RPMI8226 (cell line): ENCODE results near the gene FLOT1.

Source experiments
- DNase-seq: peaks from one replicate; pipeline ENCODE4 v3.0.0-alpha.2; 2015

Gene FLOT1

GRCh38 chr6:30689985-30690384 lies 52.5 kb downstream of the FLOT1 start:
- no peak for DNase-seq

GRCh38 chr6:30689022-30689865 lies 53.2 kb downstream of the FLOT1 start:
- DNase-seq, result no peak

GRCh38 chr6:30688569-30688968 lies 53.9 kb downstream of the FLOT1 start:
- peak; percentile 25 for DNase-seq

DNA sequence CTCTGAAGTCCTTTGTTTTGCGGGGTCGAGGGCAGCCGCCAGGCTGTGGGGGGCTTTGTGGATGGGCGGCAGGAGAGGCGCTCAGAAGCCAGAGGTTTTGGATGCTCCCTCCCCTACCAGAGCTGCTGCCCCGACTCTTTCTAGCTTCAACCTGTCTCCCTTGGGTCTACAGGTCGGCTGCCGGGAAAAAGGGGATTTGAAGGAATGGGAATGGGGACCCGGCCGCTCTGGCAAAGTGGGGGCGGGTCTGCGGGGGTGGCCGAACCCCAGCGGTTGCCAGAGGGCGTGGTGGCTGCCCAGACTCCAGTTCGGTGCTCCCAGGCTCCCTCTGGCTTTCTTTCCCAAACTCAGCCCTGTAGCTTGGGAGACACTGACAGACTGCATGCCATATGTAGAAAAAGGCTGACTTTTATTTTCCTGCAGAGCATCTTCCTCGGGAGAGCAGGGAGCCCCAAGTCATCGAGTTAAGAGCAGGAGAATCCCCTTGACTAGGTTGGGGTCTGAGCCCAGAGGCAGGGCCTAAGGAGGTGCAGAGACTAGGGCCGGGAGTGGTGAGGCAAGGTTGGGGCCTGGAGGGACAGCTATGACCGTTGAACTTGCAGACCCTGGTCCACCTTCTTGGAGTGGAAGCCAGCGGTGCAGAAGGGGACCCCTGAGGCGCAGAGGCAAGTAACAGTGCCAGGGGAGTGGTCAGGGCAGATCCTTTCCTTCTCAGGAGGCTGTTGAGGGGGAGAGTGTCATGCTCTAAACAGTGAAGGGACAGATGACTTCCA lies 54.6 kb downstream of the FLOT1 start:
- DNase-seq, result no peak

GRCh38 chr6:30686908-30687658 lies 55.4 kb downstream of the FLOT1 start:
- peak; percentile 84 for DNase-seq

- peak; percentile 86 for DNase-seq
These were observed 56.2 kb downstream of the FLOT1 start, which contains the start of gene PPP1R18 for GRCh38 chr6:30686009-30686907. TSS of gene PPP1R18 (minus strand) at chr6:30686645. CDS start at chr6:30686018, 627 bp downstream.

DNA sequence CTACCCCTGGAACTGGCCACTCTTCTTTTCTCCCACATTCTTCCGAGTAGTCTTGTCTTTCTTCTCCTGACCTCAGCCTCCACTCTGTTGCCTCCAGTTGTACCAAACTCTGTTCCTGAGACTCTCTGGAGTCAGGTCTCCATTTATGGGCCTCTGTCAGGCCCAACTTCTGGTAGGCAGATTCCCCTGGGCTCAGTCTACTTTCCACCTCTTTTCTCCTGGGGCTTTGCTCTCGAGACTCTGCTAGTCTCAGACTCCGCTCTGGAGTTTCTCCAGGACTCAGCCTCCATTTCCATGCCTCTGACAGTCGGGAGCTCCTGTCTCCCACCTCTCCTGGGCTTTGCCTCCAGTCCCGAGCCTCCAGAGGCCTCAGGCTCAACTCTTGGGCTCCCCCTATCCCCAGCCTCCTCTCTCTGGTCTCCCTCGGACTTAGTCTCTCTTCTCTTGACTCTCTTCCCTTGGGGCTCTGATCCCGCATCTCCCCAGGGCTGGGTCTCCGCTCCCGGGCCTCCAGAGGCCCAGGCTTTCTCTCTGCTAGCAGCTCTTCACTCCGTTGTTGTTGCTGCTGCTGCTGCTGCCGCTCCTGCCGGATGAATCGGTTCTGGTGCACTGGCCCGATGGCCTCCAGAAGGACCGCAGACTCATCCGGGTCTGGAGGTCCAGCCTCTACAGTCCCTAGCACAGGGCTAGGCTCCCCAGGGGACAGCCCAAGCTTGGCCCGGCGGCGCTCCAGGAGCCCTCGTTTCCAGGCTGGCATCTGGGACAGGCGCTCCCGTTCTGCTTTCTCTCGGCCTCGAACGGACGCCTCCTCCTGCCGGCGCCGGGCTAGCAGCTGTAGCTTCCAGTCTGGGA lies 57.1 kb downstream of the FLOT1 start:
- DNase-seq, result peak; percentile 60

- DNase-seq, result peak; percentile 77
These were observed 57.9 kb downstream of the FLOT1 start for GRCh38 chr6:30684386-30685156.

- DNase-seq, result no peak
These were observed 58.5 kb downstream of the FLOT1 start for GRCh38 chr6:30683980-30684338.

DNA sequence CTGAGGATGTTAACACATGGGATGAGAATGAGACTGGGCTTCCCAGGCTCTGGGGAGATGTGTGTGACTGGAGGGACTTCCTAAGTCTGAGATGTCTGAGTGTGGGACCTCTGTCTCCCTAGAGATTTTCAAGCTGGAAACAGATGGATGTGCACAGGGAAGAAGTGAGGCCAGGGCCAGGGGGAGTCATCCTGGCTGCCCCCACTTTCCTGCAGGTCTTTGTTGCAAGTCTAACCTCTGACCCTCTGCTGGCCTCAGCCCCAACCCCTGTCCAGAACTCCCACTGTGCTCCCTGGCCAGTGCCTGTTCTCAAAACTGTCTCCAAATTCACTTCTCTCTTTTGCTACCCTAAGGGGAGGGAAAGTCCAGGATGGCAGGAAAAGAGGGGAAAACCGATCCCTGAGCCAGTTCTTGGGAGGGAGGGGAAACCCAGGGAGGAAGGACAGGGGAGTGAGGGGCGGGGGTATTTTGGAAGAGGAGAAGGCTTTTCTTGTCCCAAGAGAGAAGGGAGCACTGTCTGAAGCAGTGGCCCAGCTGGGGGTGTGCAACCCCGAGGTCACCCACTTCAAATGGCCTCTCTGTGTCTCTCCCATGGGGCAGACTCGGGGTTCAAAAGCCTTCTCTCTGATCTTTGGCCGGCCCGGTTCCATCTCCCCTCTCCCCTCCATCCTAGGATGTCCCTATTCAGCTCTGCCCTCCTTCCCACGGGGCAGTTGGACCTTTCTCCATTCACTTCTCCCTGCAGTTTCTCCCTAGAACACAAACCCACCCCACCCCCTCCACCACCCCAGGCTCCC lies 59.1 kb downstream of the FLOT1 start:
- no peak for DNase-seq

DNA sequence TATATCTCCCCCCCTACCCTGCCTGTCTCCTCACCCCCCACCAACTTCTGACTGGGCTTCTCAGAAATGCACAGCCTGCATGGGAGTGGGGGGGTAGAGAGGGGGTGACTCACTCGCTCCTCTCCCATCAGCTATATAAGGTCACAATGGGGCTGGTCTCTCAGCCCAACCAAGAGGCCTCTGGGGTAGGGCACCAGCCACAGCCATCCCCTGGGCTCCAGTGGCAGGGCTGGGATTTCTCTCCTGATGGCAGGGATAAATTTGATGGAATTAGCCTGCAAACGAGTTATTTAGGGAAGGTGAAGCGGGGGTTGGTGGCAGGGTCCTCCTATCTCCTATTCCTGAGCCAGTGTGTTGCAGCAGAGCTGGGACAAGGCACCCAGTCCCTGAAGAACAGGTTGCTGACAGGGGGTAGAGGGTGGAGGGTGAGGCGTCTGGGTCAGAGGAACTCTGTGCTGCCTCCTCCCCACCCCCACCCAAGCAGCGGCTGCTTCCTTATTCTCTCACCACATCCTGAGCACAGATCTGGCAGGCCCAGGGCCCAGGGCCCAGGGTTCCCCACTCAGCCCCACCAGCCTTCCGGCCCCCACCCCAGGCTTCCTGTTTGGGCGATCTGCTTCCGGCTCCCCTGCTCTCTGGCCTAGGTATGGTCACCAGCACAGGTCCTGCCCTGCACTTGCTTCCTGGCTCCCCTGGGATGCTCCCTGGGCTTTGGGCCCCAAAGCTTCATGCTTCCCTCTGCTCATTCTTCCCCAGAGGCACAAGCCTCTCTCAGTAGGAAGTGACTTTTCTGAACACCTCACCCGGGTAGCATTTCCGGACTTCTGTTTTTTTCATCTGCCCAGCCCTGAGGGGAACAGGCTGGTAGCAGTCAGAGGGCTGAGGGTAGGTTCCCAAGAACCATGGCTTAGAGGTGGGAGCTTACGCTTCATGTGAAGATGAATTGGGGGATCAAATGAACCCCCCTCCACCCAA lies 60.1 kb downstream of the FLOT1 start:
- DNase-seq, result peak; percentile 96

- DNase-seq, result no peak
These were observed 60.7 kb downstream of the FLOT1 start for GRCh38 chr6:30681766-30682142.

DNA sequence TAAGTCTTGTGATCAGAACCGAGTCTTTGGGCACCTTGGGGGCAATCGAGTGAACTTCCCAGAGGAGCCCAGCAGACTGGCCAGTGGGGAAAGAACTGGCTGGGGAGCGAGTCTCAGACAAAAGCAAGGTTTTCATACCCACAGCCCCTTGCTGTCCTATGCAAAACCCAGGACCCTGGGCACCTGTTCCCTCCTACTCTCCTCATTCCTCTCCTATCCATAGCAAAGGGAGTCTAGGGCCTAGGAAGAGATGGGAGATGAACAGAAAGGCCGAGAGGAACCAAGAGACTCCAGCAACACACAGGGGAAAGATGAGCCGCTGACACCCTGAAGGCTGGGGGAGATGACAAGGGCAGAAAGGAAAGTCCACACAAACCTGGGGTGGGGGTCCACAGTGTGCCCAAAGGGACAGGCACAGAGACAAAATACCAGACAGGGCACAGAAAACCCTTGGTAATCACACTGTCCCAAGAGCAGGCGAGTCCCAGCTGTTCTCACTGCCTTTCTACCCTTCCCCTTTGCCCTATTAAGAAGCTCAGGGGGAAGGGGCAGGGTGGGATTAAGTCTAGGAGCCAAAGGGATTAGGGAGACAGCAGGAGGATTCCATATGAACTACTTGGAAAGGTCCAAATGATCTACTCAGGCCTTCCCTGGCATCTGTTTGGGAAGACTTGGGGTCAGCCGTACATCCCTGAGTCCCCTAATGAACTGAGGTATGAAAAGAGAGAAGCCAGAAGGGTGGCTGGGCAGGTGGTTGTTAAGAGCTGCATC lies 62.5 kb downstream of the FLOT1 start:
- no peak for DNase-seq

- peak; percentile 85 for DNase-seq
These were observed 63.3 kb downstream of the FLOT1 start for GRCh38 chr6:30678964-30679726.
